Adrenal gland (tissue), 5 donors: ENCODE data around the gene KRT73.

Source experiments
- CTCF ChIP-seq, 6 experiments: fragments of 450-650 bp in 4 of 6; fragments of 200-600 bp in 2 of 6; sonication (generic) in 1 of 6; IDR thresholded peaks; 1 replicate in 5 of 6; 2 replicates in 1 of 6; pipeline versions ENCODE4 v1.5.1 to v1.8.0; 2016 to 2021; ENCODE audit warnings: antibody characterized with exemption in 6 of 6, mild to moderate bottlenecking in 2 of 6, moderate library complexity in 1 of 6
- POLR2A ChIP-seq, 2 donors: fragments of 450-650 bp; IDR thresholded peaks; one replicate each; pipeline ENCODE4 v1.6.1; 2017; ENCODE audit warnings: antibody characterized with exemption in 2 of 2, mild to moderate bottlenecking in 2 of 2, moderate library complexity in 1 of 2
- donor health status: DM: no; HTN: no; CAD: no.

GRCh38 chr12:52561880-52562449 is 56.4 kb downstream of the KRT73 start:
- TF ChIP-seq CTCF (IDR thresholded peaks at IDR 0.05) (no peak), POLR2A (IDR thresholded peaks at IDR 0.05) (no peak)
